ENCODE data around the gene DCST1. TPM values are rescaled to one million over a fixed set of nuclear protein-coding genes. Genes with fewer than 3 reads are reported as not detected.

DCST1 gene
- total RNA-seq, 1 experiment from 2014 or later: not detected

GRCh38 chr1:155001675-155002463 is 31.8 kb upstream of the DCST1 start:
- peak overlapping the region; percentile 94 for H3K27ac ChIP-seq (ENCODE audit: low read depth, low read length, poor library complexity, severe bottlenecking)
- POLR2A ChIA-PET (ENCODE audit: low non-redundant PET): no interaction called here
- no peak for TF ChIP-seq EZH2 (IDR thresholded peaks at IDR 0.05; ENCODE audit: borderline replicate concordance, low read depth, low read length, poor library complexity, severe bottlenecking)
- TF ChIP-seq CTCF (conservative IDR thresholded peaks at IDR 0.05; ENCODE audit: low read depth, low read length): peak; percentile 49; the same call in 1 of the 2 replicates

GRCh38 chr1:155002464-155003226 is 31.0 kb upstream of the DCST1 start, which contains the start of gene ZBTB7B:
TSS of gene ZBTB7B (plus strand) at chr1:155002802. CDS start at chr1:155014661, 11,859 bp downstream.
- BruUV-seq (replicated peaks): no TSS peak

More at GRCh38 chr1:155001675-155002463, 31.8 kb upstream of the DCST1 start:
- no peaks in the 10 kb centered on the region for H3K36me3 ChIP-seq (ENCODE audit: insufficient read depth, low read length, poor library complexity, severe bottlenecking)
- H3K4me1 ChIP-seq (ENCODE audit: insufficient read depth, low read length, poor library complexity, severe bottlenecking): peaks cover 20% of the 10 kb centered on the region
- intact Hi-C loops (cut with micrococcal nuclease; ENCODE audit: unreplicated experiment): loop anchor here (5.0 kb wide), 2 partner anchors 80 to 445 kb away; partner anchors contain the start of gene UBE2Q1
- CTCF ChIA-PET: interaction anchor here (0.7 to 1.4 kb wide), 3 partner anchors 16 to 442 kb away, joined by 3 to 7 read pairs (median 3); partner anchors contain the start of gene PBXIP1
- H3K27me3 ChIP-seq (replicated peaks; ENCODE audit: insufficient read depth, low read depth, low read length, poor library complexity): no peaks in the 10 kb centered on the region
- peak overlapping the region; percentile 85 for H3K4me3 ChIP-seq (ENCODE audit: low read depth, low read length, poor library complexity, severe bottlenecking)
- no peaks in the 10 kb centered on the region for H3K9me3 ChIP-seq (ENCODE audit: low read depth, low read length, poor library complexity, severe bottlenecking)
- peak; percentile 99 for DNase-seq (ENCODE audit: low spot score)
- BruUV-seq (replicated peaks): no TSS peak

More at GRCh38 chr1:155002464-155003226, 31.0 kb upstream of the DCST1 start, which contains the start of gene ZBTB7B:
- TF ChIP-seq EZH2 (IDR thresholded peaks at IDR 0.05; ENCODE audit: borderline replicate concordance, low read depth, low read length, poor library complexity, severe bottlenecking) (no peak), CTCF (conservative IDR thresholded peaks at IDR 0.05; ENCODE audit: low read depth, low read length) (no peak)
- Histone ChIP-seq H3K36me3 (ENCODE audit: insufficient read depth, low read length, poor library complexity, severe bottlenecking) (no peaks in the 10 kb centered on the region), H3K27ac (ENCODE audit: low read depth, low read length, poor library complexity, severe bottlenecking) (peak within 1 kb of the TSS; percentile 94), H3K9me3 (ENCODE audit: low read depth, low read length, poor library complexity, severe bottlenecking) (no peaks in the 10 kb centered on the region), H3K4me1 (ENCODE audit: insufficient read depth, low read length, poor library complexity, severe bottlenecking) (peaks cover 20% of the 10 kb centered on the region), H3K4me3 (ENCODE audit: low read depth, low read length, poor library complexity, severe bottlenecking) (peak within 1 kb of the TSS; percentile 85), H3K27me3 (replicated peaks; ENCODE audit: insufficient read depth, low read depth, low read length, poor library complexity) (no peaks in the 10 kb centered on the region)
- ChIA-PET CTCF (interaction anchor here (0.7 to 1.4 kb wide), 2 partner anchors 14 to 15 kb away, joined by 4 to 7 read pairs; no protein-coding TSS in a partner anchor), POLR2A (ENCODE audit: low non-redundant PET) (no interaction called here)
- intact Hi-C loops (cut with micrococcal nuclease; ENCODE audit: unreplicated experiment): loop anchor here (5.0 kb wide), 2 partner anchors 80 to 445 kb away; partner anchors contain the start of gene UBE2Q1
- DNase-seq (ENCODE audit: low spot score): peak; percentile 41
